ENCODE measurements around the gene SSH2.

DNA sequence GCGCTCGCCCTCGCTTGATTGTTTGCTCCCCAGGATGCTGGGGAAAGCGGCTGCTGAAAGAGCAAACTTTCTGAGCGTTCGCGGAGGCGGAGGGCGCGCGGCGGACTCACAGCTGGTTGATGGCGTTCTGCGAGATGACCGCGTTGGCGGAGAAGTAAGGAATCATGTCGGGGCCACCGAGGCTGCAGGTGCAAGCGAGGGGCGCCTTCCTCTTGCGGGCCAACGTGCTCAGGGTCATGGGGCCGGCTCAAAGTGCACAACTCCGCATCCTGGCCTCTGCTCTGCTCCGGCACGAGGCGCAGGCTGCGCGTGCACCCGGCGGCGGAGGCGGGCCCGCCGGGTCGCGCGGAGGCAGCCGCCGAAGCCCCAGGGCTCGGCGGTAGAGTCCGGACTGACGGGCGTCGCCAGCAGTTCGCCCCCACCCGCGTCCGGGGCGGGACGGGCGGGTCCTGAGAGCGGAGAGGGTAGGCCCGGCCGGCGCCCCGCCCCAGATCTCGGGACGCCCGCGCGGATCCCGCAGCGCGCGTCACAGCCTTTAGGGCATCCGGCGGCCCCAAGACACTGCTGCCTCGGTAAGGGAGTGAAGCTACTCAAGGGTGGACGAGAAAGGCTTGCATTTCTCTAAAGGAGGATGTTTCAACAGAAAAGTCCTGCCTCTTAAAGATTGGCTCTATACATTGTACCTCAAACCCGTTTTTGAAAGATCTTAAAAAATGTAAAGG is 168.8 kb downstream of the SSH2 start:
- TF ChIP-seq MXI1 (conservative IDR thresholded peaks at IDR 0.05; ENCODE audit: poor library complexity, severe bottlenecking) = peak; percentile 72
- TF ChIP-seq, protein P1, sequence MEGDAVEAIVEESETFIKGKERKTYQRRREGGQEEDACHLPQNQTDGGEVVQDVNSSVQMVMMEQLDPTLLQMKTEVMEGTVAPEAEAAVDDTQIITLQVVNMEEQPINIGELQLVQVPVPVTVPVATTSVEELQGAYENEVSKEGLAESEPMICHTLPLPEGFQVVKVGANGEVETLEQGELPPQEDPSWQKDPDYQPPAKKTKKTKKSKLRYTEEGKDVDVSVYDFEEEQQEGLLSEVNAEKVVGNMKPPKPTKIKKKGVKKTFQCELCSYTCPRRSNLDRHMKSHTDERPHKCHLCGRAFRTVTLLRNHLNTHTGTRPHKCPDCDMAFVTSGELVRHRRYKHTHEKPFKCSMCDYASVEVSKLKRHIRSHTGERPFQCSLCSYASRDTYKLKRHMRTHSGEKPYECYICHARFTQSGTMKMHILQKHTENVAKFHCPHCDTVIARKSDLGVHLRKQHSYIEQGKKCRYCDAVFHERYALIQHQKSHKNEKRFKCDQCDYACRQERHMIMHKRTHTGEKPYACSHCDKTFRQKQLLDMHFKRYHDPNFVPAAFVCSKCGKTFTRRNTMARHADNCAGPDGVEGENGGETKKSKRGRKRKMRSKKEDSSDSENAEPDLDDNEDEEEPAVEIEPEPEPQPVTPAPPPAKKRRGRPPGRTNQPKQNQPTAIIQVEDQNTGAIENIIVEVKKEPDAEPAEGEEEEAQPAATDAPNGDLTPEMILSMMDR (IDR thresholded peaks at IDR 0.05; ENCODE audit: poor library complexity, severe bottlenecking) = no peak
- no peak for TF ChIP-seq EP300 (conservative IDR thresholded peaks at IDR 0.05; ENCODE audit: poor library complexity, severe bottlenecking)
- TF ChIP-seq RAD21 (conservative IDR thresholded peaks at IDR 0.05) = no peak

All from neural cell (in vitro differentiated cells).